Right lung (tissue), 10 donors: ENCODE results near the gene RAE1. TPM values are rescaled to one million over a fixed set of nuclear protein-coding genes. Genes with fewer than 3 reads are reported as not detected.
A peak's percentile ranks its signal among the peaks of the same experiment; 100 is the strongest.

Experiments
- DNase-seq, 2 donors: peaks; one replicate each; pipeline ENCODE4 v3.0.0-alpha.2; 2013
- long read RNA-seq, 8 donors: transcript quantifications; one replicate each; lab custom pipeline, GENCODE V29; 2026
- polyA plus RNA-seq, 5 donors: library from polyadenylated mRNA; unstranded; fragments of 120-200 nt; gene quantifications; one replicate each; pipeline versions ENCODE4 v1.2.1 to v1.2.3, GENCODE V29; 2013; ENCODE audit warnings: inconsistent platforms in 1 of 5, low replicate concordance in 1 of 5; ENCODE audit not compliant: insufficient read length in 5 of 5, insufficient read depth in 1 of 5

RAE1 gene
- 10 to 100 TPM; 43.0 to 55.2 (median 51.9) TPM for polyA plus RNA-seq
- long read RNA-seq, donor 1, transcript RAE1-203 (12 exons, 2,639 nt): major isoform, 24 of 40 reads
- long read RNA-seq, donor 1, partial matches to known transcripts: 12 of 40 reads
- long read RNA-seq, donor 1, other reads (novel, unspliced or antisense): 0 of 40 reads
- long read RNA-seq, donor 2, transcript RAE1-203 (12 exons, 2,639 nt): major isoform, 16 of 23 reads
- long read RNA-seq, donor 2, partial matches to known transcripts: 7 of 23 reads
- long read RNA-seq, donor 2, other reads (novel, unspliced or antisense): 0 of 23 reads
- long read RNA-seq, donor 3, transcript RAE1-203 (12 exons, 2,639 nt): major isoform, 13 of 22 reads
- long read RNA-seq, donor 3, partial matches to known transcripts: 5 of 22 reads
- long read RNA-seq, donor 3, other reads (novel, unspliced or antisense): 0 of 22 reads
- long read RNA-seq, donor 4, transcript RAE1-203 (12 exons, 2,639 nt): major isoform, 19 of 19 reads
- long read RNA-seq, donor 4, partial matches to known transcripts: 0 of 19 reads
- long read RNA-seq, donor 4, other reads (novel, unspliced or antisense): 0 of 19 reads
- long read RNA-seq, donor 5, transcript RAE1-203 (12 exons, 2,639 nt): major isoform, 19 of 55 reads
- long read RNA-seq, donor 5, partial matches to known transcripts: 34 of 55 reads
- long read RNA-seq, donor 5, other reads (novel, unspliced or antisense): 0 of 55 reads
- long read RNA-seq, donor 6, transcript RAE1-203 (12 exons, 2,639 nt): major isoform, 24 of 37 reads
- long read RNA-seq, donor 6, partial matches to known transcripts: 11 of 37 reads
- long read RNA-seq, donor 6, other reads (novel, unspliced or antisense): 0 of 37 reads
- long read RNA-seq, donor 7, transcript RAE1-203 (12 exons, 2,639 nt): major isoform, 18 of 18 reads
- long read RNA-seq, donor 7, partial matches to known transcripts: 0 of 18 reads
- long read RNA-seq, donor 7, other reads (novel, unspliced or antisense): 0 of 18 reads
- long read RNA-seq, donor 8, transcript RAE1-203 (12 exons, 2,639 nt): major isoform, 14 of 14 reads
- long read RNA-seq, donor 8, partial matches to known transcripts: 0 of 14 reads
- long read RNA-seq, donor 8, other reads (novel, unspliced or antisense): 0 of 14 reads

- DNase-seq: peak; percentile 86 to 89
These were observed at the start of gene RAE1 for GRCh38 chr20:57351042-57351783. Gene RAE1, plus strand, starts transcription at chr20:57351255. Its CDS starts 2,784 bp downstream, at chr20:57354039.

GRCh38 chr20:57306747-57307146, 44.3 kb upstream of the RAE1 start:
- DNase-seq: no peak

- no peak for DNase-seq
These were observed 42.4 kb upstream of the RAE1 start for GRCh38 chr20:57308451-57309271.

- no peak for DNase-seq
These were observed 41.4 kb upstream of the RAE1 start for GRCh38 chr20:57309544-57310115.

- no peak for DNase-seq
These were observed 40.1 kb upstream of the RAE1 start for GRCh38 chr20:57310821-57311514.

- DNase-seq: no peak
These were observed 38.9 kb upstream of the RAE1 start for GRCh38 chr20:57312138-57312537.

GRCh38 chr20:57313230-57313629, 37.8 kb upstream of the RAE1 start:
- no peak for DNase-seq

- no peak for DNase-seq
These were observed 37.1 kb upstream of the RAE1 start for GRCh38 chr20:57313951-57314350.

- DNase-seq: no peak
These were observed 35.7 kb upstream of the RAE1 start for GRCh38 chr20:57315083-57315975.

- DNase-seq: no peak
These were observed 35.0 kb upstream of the RAE1 start for GRCh38 chr20:57315976-57316480.

- DNase-seq: no peak
These were observed 34.3 kb upstream of the RAE1 start for GRCh38 chr20:57316795-57317201.

GRCh38 chr20:57317316-57317788, 33.7 kb upstream of the RAE1 start:
- DNase-seq: no peak

- DNase-seq: no peak
These were observed 33.2 kb upstream of the RAE1 start for GRCh38 chr20:57317789-57318371.

- no peak for DNase-seq
These were observed 31.5 kb upstream of the RAE1 start for GRCh38 chr20:57319584-57319983.

GRCh38 chr20:57320358-57320757, 30.7 kb upstream of the RAE1 start:
- DNase-seq: no peak

GRCh38 chr20:57321142-57321541, 29.9 kb upstream of the RAE1 start:
- no peak for DNase-seq

- no peak for DNase-seq
These were observed 28.6 kb upstream of the RAE1 start for GRCh38 chr20:57322476-57322875.

GRCh38 chr20:57323034-57323433, 28.0 kb upstream of the RAE1 start:
- DNase-seq: no peak
